Epithelial cell of prostate (primary cell): Measurements from ENCODE around the gene CCDC148.
"Not testable (repeated sequence)": the region's sequence is repeated elsewhere in the genome, so short reads cannot be mapped to it uniquely, and the experiment has no call there.

Source experiments
- DNase-seq: peaks from one replicate; pipeline ENCODE4 v3.0.0-alpha.2; 2011; ENCODE audit warnings: low read depth, low spot score
- H3K27ac ChIP-seq: fragments of 450-650 bp; 2 replicates; pipeline ENCODE4 v1.5.1; 2017; ENCODE audit warnings: mild to moderate bottlenecking

CCDC148 gene

DNA sequence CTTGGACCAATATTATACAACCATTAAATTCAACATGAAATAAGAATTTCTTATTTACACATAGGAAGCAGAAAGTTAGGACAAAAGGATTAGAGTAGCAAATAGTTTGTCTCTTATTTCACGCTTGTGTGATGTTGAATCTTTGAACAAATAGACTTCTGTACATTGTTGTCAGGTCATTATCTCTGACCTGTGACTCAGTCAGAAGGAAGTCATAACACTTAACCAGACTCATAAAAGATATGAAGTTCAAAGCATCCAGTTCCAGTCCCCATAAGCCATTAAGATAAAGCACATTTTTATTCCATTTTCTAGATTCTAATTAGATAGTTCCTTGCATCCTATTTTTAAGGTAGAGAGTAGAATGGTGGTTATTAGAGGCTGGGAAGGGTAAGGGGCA lies 224.1 kb downstream of the CCDC148 start:
- no peak for DNase-seq
- H3K27ac ChIP-seq, result no peak overlapping the region

DNA sequence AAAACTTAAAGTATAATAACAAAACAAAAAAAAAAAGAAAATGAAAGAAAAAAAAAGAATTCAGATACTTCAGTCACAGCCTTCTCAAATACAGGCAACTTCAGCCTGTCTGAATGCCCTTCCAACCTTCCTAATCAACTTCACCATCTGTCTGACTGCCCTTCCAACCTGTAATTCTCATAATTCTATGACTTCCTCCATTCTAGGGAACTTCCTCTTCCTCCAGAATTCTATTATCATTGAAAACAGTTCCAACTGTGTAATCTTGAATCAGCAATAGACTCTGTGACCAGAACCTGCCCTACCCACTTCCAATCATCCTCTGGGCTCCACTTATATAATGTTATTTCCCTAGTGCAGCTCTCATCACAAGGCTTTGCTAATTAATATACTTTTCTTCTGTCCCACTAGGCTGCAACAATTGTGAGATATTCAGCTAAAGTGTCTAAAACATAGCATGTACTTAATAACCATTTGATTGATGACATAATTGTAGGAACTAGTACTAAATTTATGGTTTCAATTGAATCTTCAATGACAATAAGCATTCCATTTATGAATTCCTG lies 227.5 kb downstream of the CCDC148 start:
- no peak for DNase-seq

GRCh38 chr2:158223066-158223465 lies 233.5 kb downstream of the CCDC148 start:
- not testable (repeated sequence) for H3K27ac ChIP-seq, DNase-seq

More for the DNA sequence above, 227.5 kb downstream of the CCDC148 start:
- no peak overlapping the region for H3K27ac ChIP-seq

DNA sequence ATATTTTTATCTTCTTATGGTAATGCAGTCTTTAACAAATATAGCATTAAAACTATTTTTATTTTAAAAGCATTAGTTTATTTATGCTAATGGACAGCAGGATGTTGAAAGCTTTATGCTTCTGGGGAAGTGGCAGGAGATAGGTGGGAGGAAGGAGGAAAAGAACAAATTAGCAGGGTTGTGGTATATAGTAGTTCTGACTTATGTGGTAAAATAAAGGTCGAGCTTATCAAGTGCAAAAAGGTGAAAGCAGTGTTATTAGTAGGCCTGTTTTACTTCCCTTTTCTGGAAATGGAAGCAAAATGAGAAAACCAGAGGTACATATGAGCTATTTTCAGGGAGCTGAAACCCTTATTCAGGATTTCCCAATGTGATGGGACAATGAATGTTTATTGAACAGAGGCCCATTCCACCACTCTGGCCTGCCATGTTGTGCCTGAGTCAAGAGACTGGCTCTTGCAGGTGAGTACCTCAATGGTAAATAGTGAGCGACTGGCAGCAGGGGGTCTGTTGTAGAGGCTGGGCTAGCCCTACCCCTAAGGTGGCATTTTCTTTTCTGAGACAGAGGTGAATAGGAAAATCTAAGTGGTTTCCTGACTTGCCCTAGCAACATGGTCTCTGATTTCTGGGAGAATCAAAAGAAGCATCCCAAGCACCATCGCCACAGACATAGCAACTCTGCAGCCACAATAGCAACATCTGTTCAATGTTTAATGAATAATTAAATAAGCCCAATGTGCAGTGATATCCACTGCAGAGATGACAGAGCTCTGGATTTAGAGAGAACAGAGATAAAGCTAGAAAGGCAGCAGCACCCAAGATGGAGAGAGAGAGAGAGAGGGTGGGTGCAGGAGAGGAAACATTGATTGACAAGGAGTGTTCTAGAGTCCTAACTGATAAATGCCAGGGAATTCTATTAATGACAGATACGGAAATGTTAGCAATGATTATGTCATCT lies 235.2 kb downstream of the CCDC148 start:
- H3K27ac ChIP-seq, result no peak overlapping the region
- no peak for DNase-seq

- no peak for DNase-seq
- H3K27ac ChIP-seq, result no peak overlapping the region
Measured at GRCh38 chr2:158217593-158217992, 239.0 kb downstream of the CCDC148 start.

DNA sequence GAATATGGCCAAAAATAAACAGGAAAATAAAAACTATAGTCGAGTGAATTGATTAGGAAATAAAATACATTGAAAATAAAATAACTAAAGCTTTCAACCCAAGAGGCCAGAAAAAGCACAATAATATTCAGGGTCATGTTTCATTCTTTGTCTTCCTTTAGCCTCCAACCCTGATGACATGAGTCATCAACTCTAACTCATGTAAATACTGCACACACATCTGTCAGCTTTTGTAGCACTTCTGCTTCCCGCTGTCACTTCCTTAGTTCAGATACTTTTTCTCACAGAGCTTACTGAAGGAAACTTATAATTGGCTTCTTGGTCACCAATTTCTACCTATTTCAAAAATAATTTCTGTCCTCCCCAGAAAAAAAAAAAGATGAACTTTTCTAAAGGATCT lies 242.1 kb downstream of the CCDC148 start:
- DNase-seq, result no peak
- no peak overlapping the region for H3K27ac ChIP-seq

GRCh38 chr2:158213773-158214172 lies 242.8 kb downstream of the CCDC148 start:
- H3K27ac ChIP-seq, result no peak overlapping the region
- no peak for DNase-seq

GRCh38 chr2:158212301-158212700 lies 244.3 kb downstream of the CCDC148 start:
- H3K27ac ChIP-seq, result no peak overlapping the region
- no peak for DNase-seq

- DNase-seq, result no peak
- H3K27ac ChIP-seq, result no peak overlapping the region
Measured at GRCh38 chr2:158211502-158211901, 245.1 kb downstream of the CCDC148 start.

GRCh38 chr2:158207354-158207753 lies 249.2 kb downstream of the CCDC148 start:
- H3K27ac ChIP-seq, result no peak overlapping the region

GRCh38 chr2:158205215-158205614 lies 251.3 kb downstream of the CCDC148 start:
- DNase-seq, result no peak
- no peak overlapping the region for H3K27ac ChIP-seq

More at GRCh38 chr2:158207354-158207753, 249.2 kb downstream of the CCDC148 start:
- no peak for DNase-seq

- no peak overlapping the region for H3K27ac ChIP-seq
- no peak for DNase-seq
Measured at GRCh38 chr2:158204741-158205165, 251.8 kb downstream of the CCDC148 start.

- no peak for DNase-seq
- H3K27ac ChIP-seq, result no peak overlapping the region
Measured at GRCh38 chr2:158202161-158202815, 254.3 kb downstream of the CCDC148 start.

DNA sequence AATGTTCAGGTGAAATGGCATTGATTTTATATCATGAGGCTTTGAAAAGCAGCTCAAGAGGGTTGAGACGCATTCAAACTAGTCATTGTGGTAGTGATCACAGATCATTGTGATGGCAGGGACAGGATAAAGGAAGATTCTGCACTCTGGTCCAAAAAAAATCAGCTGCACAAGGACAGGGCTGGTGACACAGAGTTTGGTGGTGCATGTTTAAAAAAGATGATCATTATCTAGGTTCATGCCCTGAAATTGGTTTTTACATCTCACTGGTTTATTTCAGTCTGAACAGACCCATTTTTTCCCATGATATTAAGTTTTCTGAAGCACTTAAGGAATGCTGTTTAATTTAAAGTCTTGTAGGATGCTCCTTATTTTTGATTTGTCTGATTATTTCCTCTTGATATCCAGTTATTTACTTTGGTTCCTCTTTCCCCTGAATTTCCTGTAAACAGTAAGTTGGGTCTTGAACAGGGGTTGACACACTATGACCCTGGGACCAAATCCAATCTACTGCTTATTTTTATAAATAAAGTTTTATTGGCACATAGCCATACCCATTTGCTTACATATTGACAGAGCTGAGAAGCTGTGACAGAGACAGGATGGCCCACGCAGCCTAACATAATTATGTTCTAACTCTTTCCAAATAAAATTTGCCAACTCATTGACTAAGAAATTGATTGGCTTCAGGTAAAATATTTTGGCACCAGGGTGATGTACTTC lies 256.5 kb downstream of the CCDC148 start:
- H3K27ac ChIP-seq, result no peak overlapping the region

DNA sequence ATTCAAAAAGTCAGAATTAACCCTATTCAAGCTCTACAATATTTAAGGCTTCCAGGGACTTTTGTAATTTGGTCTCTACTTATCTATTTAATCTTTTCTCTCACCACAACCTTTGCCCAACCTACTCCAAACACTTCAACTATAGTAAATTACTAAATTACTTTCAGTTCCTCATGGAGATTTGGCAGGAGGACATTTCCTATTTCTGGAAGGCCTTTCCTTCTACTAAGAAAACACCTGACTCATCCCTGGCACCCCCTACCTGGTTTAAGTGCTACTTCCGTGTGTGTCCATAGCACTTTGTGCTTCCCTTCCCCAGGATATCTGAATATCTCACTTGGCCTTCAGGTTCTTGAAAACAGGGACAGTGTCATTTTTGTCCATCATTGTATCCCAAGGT lies 258.6 kb downstream of the CCDC148 start:
- H3K27ac ChIP-seq, result no peak overlapping the region
- no peak for DNase-seq

More for the DNA sequence above, 256.5 kb downstream of the CCDC148 start:
- no peak for DNase-seq

DNA sequence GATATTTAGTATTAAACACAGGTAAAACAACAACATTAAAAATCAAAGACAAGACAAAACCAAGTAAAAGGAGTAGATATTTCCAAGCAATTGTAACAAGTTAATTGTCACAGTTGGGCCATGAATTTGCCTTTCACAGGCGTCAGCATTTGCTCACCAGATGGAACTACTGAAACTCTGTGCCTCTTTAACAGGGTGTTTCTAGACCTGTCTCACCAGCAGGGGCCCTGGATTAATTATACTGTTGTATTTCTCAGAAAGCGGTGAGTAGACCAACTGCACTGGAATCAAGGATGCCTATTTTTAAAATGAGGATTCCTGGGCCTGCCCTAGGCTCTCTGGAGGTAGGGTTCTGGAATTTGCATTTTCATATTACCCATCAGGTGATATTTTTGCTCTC lies 262.3 kb downstream of the CCDC148 start:
- DNase-seq, result no peak
- H3K27ac ChIP-seq, result no peak overlapping the region

GRCh38 chr2:158192515-158193443 lies 263.8 kb downstream of the CCDC148 start:
- H3K27ac ChIP-seq, result no peak overlapping the region
- no peak for DNase-seq

DNA sequence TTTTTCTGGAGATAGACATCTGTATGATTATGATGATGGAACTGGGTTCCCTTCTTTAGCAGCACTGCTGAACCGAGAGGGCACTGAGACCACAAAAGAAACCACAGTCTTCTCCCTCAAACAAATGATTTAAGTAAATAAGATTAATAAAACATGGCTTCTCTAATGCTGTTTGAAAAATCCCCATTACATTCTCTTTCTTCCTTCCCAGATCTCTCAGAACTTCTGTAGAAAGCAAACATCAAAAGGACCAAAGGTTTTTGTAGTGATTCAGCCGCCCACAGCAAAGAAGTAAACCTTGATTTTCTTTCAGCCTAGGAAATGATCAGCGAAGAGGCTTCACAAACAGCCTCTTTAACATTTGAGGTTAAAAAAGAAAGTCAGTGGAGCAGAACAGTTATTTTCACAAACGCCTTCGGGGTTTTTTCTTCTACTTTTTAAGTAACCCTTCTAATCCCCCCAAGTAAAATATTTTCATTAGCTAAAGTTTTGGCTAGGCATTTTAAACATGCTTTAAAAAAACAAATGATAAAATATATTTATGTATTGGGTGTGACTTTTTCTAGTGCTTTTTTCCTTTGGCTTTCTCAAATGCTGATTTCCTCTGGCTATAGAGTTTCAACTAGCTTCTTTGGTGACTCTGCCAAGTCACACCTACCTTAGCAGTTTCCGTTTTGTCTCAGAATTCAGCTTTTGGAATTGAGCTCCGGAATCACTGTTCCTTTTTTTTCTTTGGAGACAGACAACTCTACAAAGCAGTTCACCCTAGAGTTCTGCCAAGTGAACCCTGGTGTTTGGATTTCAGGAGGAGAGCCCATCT lies 265.3 kb downstream of the CCDC148 start:
- no peak for DNase-seq
- no peak overlapping the region for H3K27ac ChIP-seq
